Effector memory CD4-positive, alpha-beta T cell (primary cell): ENCODE data around the gene ASPSCR1.
A peak's percentile ranks its signal among the peaks of the same experiment; 100 is the strongest.

ENCODE experiments used
- DNase-seq, 3 donors: peaks; one replicate each; pipeline ENCODE4 v3.0.0-alpha.2; 2020
- H3K27ac ChIP-seq: 2 replicates; pipeline ENCODE4 v1.7.0; 2013; ENCODE audit warnings: mild to moderate bottlenecking, low read length, moderate library complexity; ENCODE audit not compliant: insufficient read depth, poor library complexity, severe bottlenecking
- H3K27me3 ChIP-seq: replicated peaks from 2 replicates; pipeline ENCODE4 v1.7.0; 2013; ENCODE audit warnings: mild to moderate bottlenecking, low read length; ENCODE audit not compliant: insufficient read depth, control insufficient read depth, poor library complexity, severe bottlenecking
- H3K36me3 ChIP-seq: 2 replicates; pipeline ENCODE4 v1.7.0; 2013; ENCODE audit warnings: mild to moderate bottlenecking, low read length, moderate library complexity; ENCODE audit not compliant: control insufficient read depth, insufficient read depth
- H3K4me1 ChIP-seq: 2 replicates; pipeline ENCODE4 v1.7.0; 2013; ENCODE audit warnings: low read length, mild to moderate bottlenecking; ENCODE audit not compliant: control insufficient read depth, insufficient read depth, poor library complexity, severe bottlenecking
- H3K4me3 ChIP-seq: 2 replicates; pipeline ENCODE4 v1.7.0; 2013; ENCODE audit warnings: low read length, low read depth, mild to moderate bottlenecking; ENCODE audit not compliant: insufficient read depth, poor library complexity, severe bottlenecking
- H3K9me3 ChIP-seq: 2 replicates; pipeline ENCODE4 v1.7.0; 2013; ENCODE audit warnings: mild to moderate bottlenecking, low read length, moderate library complexity; ENCODE audit not compliant: control insufficient read depth

Gene ASPSCR1

DNA sequence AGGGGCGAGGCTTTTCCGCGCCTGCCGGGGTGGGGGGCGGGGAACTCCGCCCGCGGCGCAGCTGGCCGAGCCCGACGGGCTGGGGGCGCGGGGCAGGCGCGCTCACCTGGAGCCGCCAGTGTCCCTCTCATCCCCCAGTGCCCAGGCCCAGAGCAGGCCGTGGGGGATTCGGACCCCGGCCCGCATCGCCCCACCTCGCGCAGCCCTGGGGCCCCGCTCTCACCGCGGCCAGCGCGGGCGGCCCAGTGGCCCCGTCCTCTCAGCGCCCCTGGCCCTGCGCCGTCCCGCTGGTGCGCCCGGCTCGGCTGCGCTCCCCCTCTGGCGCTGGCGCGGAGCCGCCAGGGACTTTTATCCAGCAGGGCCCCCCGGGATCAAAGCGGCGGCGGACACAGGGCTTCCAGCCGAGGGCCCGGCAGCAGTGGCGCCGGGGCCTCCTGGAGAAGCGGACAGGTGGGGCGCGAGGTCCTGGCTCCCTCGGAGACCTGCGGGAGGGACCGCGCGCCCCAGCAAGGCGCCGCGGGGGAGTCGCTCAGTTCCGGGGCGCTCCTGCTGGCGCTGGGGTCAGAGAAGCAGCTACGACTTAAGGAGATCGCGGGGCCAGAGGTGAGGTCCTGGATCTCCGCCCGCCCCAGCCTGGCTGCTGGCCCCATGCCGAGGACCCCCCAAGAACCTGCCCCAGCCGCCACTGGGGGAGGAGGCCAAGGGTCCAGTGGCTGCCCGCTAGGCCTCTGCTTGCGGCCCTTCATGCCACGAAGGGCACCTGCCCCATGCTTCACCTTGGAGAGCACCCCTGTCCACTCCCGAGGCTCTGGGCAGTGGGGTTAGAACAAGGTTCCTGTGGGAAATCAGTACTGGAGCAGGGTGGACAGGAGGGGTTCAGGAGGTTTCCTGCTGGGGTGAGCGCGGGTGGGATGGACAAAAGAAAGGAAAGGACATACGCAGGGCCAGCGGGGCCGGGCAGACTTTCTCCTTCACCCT lies 15.6 kb upstream of the ASPSCR1 start:
- no peak overlapping the region for H3K27ac ChIP-seq
- H3K9me3 ChIP-seq = no peaks in the 10 kb centered on the region
- no peaks in the 10 kb centered on the region for H3K36me3 ChIP-seq
- no peak for DNase-seq
- no peak overlapping the region for H3K4me3 ChIP-seq
- H3K4me1 ChIP-seq = peaks cover 17% of the 10 kb centered on the region
- peaks cover 35% of the 10 kb centered on the region for H3K27me3 ChIP-seq

DNA sequence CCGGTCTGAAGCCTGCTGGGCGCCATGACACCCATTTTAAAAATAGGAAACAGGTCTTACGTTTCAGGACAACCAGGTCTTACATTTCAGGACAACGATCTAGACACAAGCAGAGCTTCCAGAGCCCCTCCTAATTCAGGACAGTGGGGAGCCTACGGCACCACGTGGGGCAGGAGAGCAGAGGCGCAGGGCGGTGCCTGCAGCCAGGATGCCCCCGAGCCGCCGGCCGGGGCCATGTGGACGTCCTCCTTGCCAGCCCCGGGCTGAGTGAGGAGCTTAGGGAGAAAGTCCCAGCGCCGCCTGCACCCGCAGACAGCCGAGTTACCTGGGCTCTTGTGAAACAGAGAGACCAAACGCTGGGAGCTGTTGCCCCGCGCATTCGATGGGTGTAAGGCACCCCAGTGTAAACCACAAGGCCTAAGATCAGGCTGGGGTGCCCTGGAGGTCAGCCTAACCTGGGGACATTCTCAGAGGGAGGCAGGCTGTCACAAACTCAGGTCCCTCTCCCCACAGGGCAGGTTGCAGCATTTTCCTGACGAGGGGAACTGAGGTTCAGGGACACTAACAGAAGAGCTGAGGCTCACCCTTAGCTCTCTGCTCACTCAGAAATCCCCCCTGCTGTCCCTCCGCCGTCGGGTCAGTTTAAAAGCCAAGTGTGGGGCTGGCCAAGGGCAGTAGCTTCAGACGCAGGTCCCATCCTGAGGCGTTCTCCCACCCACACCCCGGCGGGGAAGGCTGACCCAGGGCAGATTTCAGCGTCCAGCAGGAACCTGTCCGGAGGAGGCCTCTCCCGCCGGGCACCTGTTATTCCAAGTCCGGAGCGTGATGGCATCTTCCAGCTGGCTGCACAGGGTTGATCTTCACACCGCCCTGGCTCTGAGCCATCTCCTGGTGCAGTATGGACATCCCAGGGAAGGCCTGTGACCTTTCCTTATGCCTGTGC lies 14.7 kb upstream of the ASPSCR1 start:
- Histone ChIP-seq H3K36me3 (no peaks in the 10 kb centered on the region), H3K4me1 (peaks cover 26% of the 10 kb centered on the region), H3K9me3 (no peaks in the 10 kb centered on the region), H3K4me3 (no peak overlapping the region), H3K27ac (no peak overlapping the region), H3K27me3 (peaks cover 32% of the 10 kb centered on the region)
- DNase-seq = no peak

DNA sequence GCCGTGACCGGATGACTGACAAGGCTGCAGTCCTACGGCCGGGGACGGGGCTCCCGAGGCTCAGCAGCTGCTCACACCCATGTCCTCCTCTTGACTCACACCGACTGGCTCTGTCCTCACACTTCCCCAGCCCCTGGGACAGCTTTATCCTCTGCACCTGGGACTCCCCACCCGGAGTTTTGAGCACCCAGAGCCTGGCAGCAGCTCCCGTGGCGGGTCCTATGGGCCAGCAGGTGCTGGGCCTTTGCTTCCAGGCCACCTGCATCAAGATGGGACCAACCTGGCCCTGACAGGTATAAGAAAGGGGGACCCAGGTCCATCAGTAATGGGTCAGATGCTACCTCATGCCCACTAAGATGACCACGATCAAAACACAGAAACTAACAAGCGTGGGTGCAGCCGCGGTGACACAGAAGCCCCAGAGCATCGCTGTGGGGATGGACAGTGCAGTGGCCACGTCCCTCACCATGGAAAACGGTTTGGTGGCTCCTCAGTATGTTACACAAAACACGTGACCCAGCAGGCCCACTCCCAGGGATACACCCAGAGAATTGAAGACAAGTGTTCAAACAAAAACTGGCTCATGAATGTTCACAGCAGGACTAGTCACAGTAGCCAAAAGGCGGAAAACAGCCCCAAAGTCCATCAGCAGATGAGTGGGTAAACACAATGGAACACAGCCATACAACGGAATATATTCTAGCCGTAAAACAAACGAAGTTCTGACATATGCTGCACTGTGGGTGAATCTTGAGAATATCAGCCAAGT lies 13.2 kb upstream of the ASPSCR1 start:
- no peak for DNase-seq
- H3K27ac ChIP-seq = no peak overlapping the region
- H3K27me3 ChIP-seq = peaks cover 25% of the 10 kb centered on the region
- no peaks in the 10 kb centered on the region for H3K36me3 ChIP-seq
- peaks cover 29% of the 10 kb centered on the region for H3K4me1 ChIP-seq
- no peak overlapping the region for H3K4me3 ChIP-seq
- H3K9me3 ChIP-seq = no peaks in the 10 kb centered on the region

DNA sequence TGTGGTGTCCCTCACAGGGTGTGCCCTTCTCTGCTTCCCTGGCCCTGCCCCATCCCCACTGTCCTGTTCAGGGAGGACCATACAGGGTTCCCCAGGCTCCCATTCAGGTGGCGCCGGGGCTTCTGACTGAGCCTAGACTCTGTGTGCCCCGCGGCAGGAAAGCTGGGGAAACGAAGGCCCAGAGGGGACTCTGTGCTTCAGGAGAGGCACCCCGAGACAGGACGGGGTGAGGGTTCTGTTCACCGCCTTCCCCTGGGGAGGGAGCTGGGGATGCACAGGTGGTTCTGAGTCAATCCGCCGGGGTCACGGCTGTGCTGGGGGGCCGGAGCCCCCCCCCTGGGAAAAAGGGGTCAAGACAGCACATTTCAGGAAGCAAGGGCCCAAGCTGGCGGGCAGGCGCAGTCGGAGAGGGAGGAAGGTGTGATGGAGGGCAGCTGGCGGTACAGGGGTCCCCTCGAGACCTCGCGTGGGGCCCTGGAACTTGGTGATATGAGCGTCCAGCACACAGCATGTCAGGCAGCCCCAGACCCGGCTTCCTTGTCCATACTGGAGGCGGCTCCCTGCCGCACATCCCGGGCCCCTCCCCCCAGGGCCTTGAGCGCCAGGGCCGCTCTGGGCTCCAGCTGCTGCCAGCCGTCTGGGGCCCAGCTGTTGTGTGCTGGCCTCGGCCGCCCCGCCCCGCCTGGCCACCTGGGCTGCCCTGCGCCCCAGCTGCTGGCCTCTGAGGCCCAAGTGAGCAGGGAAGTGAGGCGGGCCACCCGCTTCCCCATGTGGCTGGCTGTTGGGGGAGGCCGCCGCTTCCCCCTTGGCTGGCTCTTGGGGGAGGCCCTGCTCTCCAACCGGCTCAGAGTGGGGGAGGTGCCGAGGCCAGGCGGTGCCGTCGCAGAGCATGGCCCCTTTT lies 10.8 kb upstream of the ASPSCR1 start:
- H3K4me1 ChIP-seq = peaks cover 18% of the 10 kb centered on the region
- DNase-seq = no peak

DNA sequence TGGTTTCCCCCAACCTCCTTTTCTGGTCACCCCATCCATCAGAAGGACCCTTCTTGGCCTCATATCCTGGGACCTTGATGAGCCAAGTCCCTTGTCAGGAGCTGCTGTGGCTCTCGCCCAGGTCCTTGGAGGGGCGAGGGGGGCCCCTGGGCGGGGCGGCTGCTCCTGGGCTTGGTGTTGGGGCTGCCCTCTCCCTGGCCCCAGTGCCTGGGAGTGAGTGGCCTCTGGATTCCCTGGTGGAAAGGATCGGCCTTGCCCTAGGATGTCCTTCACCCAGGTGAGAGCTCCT lies 10.2 kb upstream of the ASPSCR1 start:
- Histone ChIP-seq H3K27ac (no peak overlapping the region), H3K4me1 (peaks cover 15% of the 10 kb centered on the region), H3K27me3 (peaks cover 4% of the 10 kb centered on the region), H3K36me3 (no peaks in the 10 kb centered on the region), H3K4me3 (peak overlapping the region; percentile 49), H3K9me3 (no peaks in the 10 kb centered on the region)
- DNase-seq = no peak

More for the DNA sequence above, 10.8 kb upstream of the ASPSCR1 start:
- Histone ChIP-seq H3K36me3 (no peaks in the 10 kb centered on the region), H3K27me3 (peaks cover 10% of the 10 kb centered on the region), H3K9me3 (no peaks in the 10 kb centered on the region), H3K4me3 (no peak overlapping the region), H3K27ac (no peak overlapping the region)

DNA sequence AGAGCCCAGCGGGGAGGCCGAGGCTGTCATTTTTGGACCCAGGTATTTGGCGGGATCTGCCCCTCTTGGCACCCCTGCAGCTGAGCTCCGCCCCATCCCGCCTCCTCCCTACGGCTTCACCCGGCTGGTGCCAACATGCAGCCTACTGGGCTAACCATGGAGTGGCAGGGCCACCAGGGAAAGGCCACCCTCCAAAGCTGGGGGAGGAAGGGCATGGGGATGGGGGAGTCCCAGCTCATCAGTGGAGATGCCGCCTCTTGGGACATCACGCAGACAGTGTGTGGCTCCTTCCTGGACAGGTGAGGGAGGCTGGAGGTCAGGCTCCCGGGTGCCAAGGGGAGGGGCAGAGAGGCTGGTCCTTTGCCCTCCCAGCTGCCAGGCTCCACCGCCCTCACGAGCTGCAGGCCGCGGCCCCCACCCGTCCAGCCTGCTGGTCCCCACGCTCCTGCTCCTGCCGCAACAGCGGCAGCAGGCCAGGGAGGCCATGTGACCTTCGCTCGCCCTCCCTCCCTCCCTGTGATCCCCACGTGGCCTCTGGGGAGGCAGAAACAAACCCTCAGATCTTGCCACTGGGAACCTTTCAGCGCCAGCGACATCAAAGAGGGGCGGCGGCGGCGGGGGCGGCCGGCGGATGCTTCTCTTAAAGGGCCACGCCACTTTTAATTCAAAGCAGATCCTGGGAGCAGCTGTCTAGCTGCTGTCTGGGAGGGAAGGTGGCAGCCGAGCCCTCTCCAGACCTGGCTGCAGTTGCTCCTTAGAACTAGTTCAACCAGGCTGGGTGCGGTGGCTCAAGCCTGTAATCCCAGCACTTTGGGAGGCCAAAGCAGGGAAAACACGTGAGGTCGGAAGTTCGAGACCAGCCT lies 9.7 kb upstream of the ASPSCR1 start:
- no peaks in the 10 kb centered on the region for H3K36me3 ChIP-seq
- H3K27me3 ChIP-seq = no peaks in the 10 kb centered on the region
- H3K9me3 ChIP-seq = no peaks in the 10 kb centered on the region
- DNase-seq = peak; percentile 74 to 83 (median 82)
- H3K27ac ChIP-seq = peak overlapping the region; percentile 48
- peak overlapping the region; percentile 49 for H3K4me3 ChIP-seq
- peaks cover 15% of the 10 kb centered on the region for H3K4me1 ChIP-seq

DNA sequence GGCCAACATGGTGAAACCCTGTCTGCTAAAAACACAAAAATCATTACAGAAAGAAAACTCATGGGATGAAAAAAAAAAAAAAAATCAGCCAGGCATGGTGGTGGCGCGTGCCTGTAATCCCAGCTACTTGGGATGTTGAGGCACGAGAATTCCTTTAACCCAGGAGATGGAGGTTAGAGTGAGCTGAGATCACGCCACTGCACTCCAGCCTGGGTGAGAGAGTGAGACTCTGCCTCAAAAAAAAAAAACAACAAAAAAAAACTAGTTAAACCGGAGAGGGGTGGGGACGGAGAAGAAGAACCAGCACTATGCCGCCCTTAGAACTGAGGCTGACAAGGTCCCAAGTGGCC lies 9.1 kb upstream of the ASPSCR1 start:
- Histone ChIP-seq H3K4me3 (peak overlapping the region; percentile 22), H3K4me1 (peaks cover 15% of the 10 kb centered on the region), H3K9me3 (no peaks in the 10 kb centered on the region), H3K27ac (peak overlapping the region; percentile 48), H3K36me3 (no peaks in the 10 kb centered on the region), H3K27me3 (no peaks in the 10 kb centered on the region)
- DNase-seq = no peak

DNA sequence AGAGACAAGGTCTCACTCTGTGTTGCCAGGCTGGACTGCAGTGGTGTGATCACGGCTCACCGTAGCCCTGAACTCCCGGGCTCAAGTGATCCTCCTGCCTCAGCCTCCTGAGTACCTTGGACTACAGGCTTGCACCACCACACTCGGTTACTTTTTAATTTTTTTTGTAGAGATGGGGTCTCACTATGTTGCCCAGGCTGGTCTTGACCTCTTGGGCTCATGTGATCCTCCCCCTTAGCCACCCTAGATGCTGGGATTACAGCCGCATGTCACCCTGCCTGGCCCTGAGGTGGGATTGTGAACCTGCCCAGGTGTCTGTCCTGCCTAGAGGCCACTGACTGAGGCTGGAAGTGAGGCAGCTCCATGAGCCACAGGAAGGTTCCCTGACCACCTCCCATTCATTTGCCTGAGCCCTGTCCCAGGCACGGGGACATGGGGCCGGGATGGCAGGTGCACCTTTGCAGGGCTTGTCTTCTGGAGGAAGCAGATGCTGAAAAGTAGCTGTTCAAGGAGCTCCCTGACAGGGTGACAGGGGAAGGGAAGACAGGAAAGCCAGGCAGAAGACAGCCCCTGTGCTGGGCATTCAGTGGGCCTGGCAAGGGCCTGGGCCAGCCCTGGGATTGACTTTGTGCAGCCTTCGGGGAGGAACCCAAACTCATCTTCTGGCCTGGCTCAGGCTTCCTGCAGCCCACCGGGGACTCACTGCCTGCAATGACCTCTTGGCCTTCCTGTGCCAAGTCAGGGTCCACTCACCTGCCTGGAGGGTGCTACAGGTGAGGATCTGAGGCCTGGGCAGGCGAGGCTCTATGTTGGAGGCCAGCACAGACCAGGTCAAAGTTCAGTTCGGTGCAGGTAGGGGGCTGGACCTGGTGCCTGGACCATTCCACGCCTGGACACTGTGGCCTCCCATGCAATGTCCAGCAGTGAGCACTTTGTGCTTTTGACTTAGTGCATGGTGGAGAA lies 8.3 kb upstream of the ASPSCR1 start:
- Histone ChIP-seq H3K27me3 (no peaks in the 10 kb centered on the region), H3K36me3 (no peaks in the 10 kb centered on the region), H3K27ac (no peak overlapping the region), H3K4me3 (no peak overlapping the region), H3K4me1 (peaks cover 15% of the 10 kb centered on the region), H3K9me3 (no peaks in the 10 kb centered on the region)
- no peak for DNase-seq
